ENCODE measurements around the gene KIAA0753.
"Not testable (repeated sequence)": the region's sequence is repeated elsewhere in the genome, so short reads cannot be mapped to it uniquely, and the experiment has no call there.

KIAA0753 gene

GRCh38 chr17:6668219-6668618 lies 27.7 kb upstream of the KIAA0753 start:
- TF ChIP-seq MYC (IDR thresholded peaks at IDR 0.05; ENCODE audit: low read depth, low read length) (no peak), CTCF (IDR thresholded peaks at IDR 0.05; ENCODE audit: low read depth, low read length) (no peak), POLR2A (IDR thresholded peaks at IDR 0.05; ENCODE audit: extremely low read depth, insufficient read length) (no peak)
- TF ChIP-seq, protein P1, sequence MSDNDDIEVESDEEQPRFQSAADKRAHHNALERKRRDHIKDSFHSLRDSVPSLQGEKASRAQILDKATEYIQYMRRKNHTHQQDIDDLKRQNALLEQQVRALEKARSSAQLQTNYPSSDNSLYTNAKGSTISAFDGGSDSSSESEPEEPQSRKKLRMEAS (IDR thresholded peaks at IDR 0.05; ENCODE audit: low read depth, low read length): no peak
- no peak overlapping the region for H3K4me3 ChIP-seq (ENCODE audit: low read depth, low read length)
- DNase-seq (ENCODE audit: low read depth): no peak

DNA sequence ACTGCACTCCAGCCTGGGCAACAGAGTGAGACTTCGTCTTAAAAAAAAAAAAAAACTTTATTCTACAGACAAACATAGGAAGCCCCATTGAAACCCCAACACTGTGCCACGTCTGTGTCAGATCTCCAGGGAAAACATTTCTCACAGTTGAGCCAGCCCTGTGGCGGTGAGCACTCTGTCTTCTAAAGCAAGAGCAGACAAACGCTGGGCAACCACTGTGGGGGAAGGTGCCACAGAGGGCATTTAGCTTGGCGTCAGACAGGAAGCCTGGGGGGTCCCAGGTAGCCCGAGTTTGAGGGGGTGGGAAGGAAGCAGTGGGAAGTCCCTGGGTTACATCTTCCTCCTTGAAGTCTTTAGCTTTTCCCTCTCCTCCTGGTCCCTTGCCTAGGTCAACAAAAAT lies 27.0 kb upstream of the KIAA0753 start:
- TF ChIP-seq MYC (IDR thresholded peaks at IDR 0.05; ENCODE audit: low read depth, low read length) (no peak), CTCF (IDR thresholded peaks at IDR 0.05; ENCODE audit: low read depth, low read length) (no peak), POLR2A (IDR thresholded peaks at IDR 0.05; ENCODE audit: extremely low read depth, insufficient read length) (no peak)
- TF ChIP-seq, protein P1 (IDR thresholded peaks at IDR 0.05; ENCODE audit: low read depth, low read length): no peak
- H3K4me3 ChIP-seq (ENCODE audit: low read depth, low read length): no peak overlapping the region
- peak; percentile 17 for DNase-seq (ENCODE audit: low read depth)

DNA sequence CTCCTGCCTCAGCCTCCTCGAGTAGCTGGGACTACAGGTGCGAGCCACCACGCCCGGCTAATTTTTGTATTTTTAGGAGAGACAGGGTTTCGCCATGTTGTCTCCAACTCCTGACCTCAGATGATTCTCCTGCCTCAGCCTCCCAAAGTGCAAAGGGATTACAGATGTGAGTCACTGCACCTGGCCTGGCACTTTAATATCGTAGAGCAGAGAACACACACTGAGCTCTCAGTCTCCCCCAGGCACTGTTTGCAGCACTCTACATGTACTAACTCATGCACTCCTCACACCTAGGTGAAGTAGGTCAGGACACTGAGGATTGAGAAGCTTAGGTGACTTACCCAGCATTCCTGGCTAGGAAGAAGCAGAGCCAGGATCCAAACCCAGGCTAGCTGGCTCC lies 26.0 kb upstream of the KIAA0753 start:
- H3K4me3 ChIP-seq (ENCODE audit: low read depth, low read length): no peak overlapping the region
- TF ChIP-seq, protein P1 (IDR thresholded peaks at IDR 0.05; ENCODE audit: low read depth, low read length): no peak
- TF ChIP-seq POLR2A (IDR thresholded peaks at IDR 0.05; ENCODE audit: extremely low read depth, insufficient read length) (no peak), CTCF (IDR thresholded peaks at IDR 0.05; ENCODE audit: low read depth, low read length) (no peak), MYC (IDR thresholded peaks at IDR 0.05; ENCODE audit: low read depth, low read length) (no peak)
- no peak for DNase-seq (ENCODE audit: low read depth)

DNA sequence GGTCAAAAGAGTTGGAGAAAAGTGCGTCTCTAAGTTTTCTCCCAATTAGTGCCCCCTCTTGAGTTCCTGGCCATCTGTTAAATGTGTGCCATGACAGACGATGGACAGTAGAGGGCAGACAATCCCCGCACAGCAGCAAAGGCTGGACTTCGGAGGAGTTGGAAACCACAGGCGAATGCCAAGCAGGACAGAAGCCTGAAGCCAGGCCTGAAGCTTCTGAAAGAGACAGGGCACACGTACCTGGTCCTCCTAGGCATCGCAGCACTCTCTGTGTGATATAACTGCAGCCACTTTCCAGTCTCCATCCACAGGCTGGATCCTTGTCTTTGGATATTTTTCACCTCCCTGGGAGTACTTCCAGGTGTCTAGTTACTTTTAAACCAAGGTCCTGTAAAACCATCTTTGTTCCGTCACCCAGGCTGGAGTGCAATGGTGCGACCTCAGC lies 25.6 kb upstream of the KIAA0753 start:
- TF ChIP-seq MYC (IDR thresholded peaks at IDR 0.05; ENCODE audit: low read depth, low read length) (no peak), CTCF (IDR thresholded peaks at IDR 0.05; ENCODE audit: low read depth, low read length) (peak; percentile 72)
- no peak overlapping the region for H3K4me3 ChIP-seq (ENCODE audit: low read depth, low read length)
- peak; percentile 82 for DNase-seq (ENCODE audit: low read depth)

DNA sequence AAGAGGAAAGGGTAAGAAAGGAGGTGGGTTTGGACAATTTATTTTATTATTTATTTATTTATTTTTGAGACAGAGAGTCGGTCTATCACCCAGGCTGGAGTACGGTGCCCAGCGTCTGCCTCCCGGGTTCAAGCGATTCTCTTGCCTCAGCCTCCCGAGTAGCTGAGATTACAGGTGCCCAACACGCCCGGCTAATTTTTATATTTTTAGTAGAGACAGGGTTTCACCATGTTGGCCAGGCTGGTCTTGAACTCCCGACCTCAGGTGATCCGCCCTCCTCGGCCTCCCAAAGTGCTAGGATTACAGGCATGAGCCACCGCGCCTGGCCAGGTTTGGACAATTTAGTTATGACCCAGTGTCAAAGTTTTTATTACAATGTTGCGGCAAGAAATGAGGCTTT lies 22.7 kb upstream of the KIAA0753 start:
- not testable (repeated sequence) for DNase-seq (ENCODE audit: low read depth); H3K4me3 ChIP-seq (ENCODE audit: low read depth, low read length)

DNA sequence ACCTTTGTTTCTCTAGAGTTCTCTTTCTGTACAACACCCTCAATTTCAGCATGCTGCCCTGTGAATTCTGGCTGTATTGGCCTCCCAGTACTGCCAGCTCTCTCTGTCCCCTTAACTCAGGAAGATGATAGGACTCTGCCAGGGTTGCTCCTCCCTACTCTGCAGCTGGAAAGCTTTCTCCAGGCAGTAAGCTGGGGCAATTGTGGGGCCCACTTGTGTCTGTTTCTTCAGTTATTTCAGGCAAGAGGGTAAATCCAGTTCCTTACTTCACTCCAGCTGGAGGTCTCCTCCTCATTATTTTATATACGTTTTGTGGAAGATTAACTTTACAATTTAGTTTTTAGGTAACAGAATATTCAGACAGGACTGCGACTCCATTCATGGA lies 20.9 kb upstream of the KIAA0753 start:
- TF ChIP-seq CTCF (IDR thresholded peaks at IDR 0.05; ENCODE audit: low read depth, low read length): no peak
- TF ChIP-seq, protein P1 (IDR thresholded peaks at IDR 0.05; ENCODE audit: low read depth, low read length): no peak
- no peak for TF ChIP-seq MYC (IDR thresholded peaks at IDR 0.05; ENCODE audit: low read depth, low read length)
- TF ChIP-seq POLR2A (IDR thresholded peaks at IDR 0.05; ENCODE audit: extremely low read depth, insufficient read length): no peak
- peak overlapping the region; percentile 32 for H3K4me3 ChIP-seq (ENCODE audit: low read depth, low read length)
- peak; percentile 64 for DNase-seq (ENCODE audit: low read depth)

Data from NB4 (cell line).